Nephron progenitor cell (in vitro differentiated cells): Measurements from ENCODE around the gene BNIP5.

Experiments used
- DNase-seq: peaks from one replicate; pipeline ENCODE4 v3.0.0; 2021
- H3K27ac Mint-ChIP-seq: 2 replicates; pipeline ENCODE4 v1.8.0; 2021; ENCODE audit warnings: mild to moderate bottlenecking, moderate library complexity, mixed read lengths
- H3K27me3 Mint-ChIP-seq: 2 replicates; pipeline ENCODE4 v1.8.0; 2021; ENCODE audit warnings: mild to moderate bottlenecking, low read depth, mixed read lengths; ENCODE audit not compliant: poor library complexity
- H3K36me3 Mint-ChIP-seq: 2 replicates; pipeline ENCODE4 v1.8.0; 2021; ENCODE audit warnings: low read depth, mixed read lengths
- H3K4me1 Mint-ChIP-seq: 2 replicates; pipeline ENCODE4 v1.8.0; 2021; ENCODE audit warnings: mixed read lengths
- H3K4me3 Mint-ChIP-seq: 2 replicates; pipeline ENCODE4 v1.8.0; 2021; ENCODE audit warnings: mild to moderate bottlenecking, moderate library complexity, mixed read lengths
- H3K9me3 Mint-ChIP-seq: 2 replicates; pipeline ENCODE4 v1.8.0; 2021; ENCODE audit warnings: mild to moderate bottlenecking, moderate library complexity, mixed read lengths
- CTCF ChIP-seq: fragments of 200-600 bp; sonication (generic); IDR thresholded peaks from 2 replicates; pipeline ENCODE4 v1.5.0; 2021; ENCODE audit warnings: antibody characterized with exemption

The BNIP5 gene

DNA sequence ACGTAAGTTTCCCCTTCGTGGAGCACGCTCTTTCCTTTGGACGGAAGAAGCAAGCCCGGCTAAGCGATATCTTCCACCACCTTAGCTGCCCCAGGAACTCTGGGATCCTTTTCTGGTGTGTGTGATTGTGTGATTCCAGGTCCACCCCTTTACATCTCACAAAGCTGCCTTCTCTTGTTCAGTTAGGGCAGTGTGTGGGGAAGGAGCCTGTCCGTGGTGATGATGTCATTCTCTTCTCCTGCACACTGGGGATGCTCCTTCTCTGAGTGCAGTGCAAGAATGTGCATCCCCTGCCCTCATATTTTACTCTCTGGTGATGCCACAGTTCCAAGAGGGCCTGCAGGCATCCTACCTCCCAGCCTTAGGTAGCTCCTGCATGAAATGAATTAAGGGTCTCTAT, 30.3 kb downstream of the BNIP5 start:
- H3K27me3 Mint-ChIP-seq: peaks cover 14% of the 10 kb centered on the region
- H3K9me3 Mint-ChIP-seq: peaks cover 4% of the 10 kb centered on the region
- no peak overlapping the region for H3K4me3 Mint-ChIP-seq
- no peak overlapping the region for H3K27ac Mint-ChIP-seq
- H3K36me3 Mint-ChIP-seq: no peaks in the 10 kb centered on the region
- peaks cover 18% of the 10 kb centered on the region for H3K4me1 Mint-ChIP-seq
- no peak for TF ChIP-seq CTCF
- DNase-seq: no peak

DNA sequence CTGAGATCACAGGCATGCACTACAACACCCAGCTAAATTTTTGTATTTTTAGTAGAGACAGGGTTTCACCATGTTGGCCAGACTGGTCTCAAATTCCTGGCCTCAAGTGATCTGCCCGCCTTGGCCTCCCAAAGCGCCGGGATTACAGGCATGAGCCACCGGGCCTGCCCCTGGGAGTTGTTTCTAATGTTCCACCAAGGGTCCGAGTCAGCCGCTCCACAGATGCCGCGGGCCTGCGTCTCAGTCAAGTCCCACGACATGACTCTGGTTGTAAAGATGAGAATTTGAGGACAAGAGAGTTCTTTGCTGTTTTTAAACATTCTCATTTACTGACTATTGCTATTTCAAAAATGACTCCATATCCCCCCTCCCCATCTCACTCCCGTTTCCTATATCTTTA, 30.8 kb downstream of the BNIP5 start:
- H3K9me3 Mint-ChIP-seq: peaks cover 4% of the 10 kb centered on the region
- no peaks in the 10 kb centered on the region for H3K36me3 Mint-ChIP-seq
- H3K4me1 Mint-ChIP-seq: peaks cover 22% of the 10 kb centered on the region
- H3K4me3 Mint-ChIP-seq: no peak overlapping the region
- peaks cover 14% of the 10 kb centered on the region for H3K27me3 Mint-ChIP-seq
- no peak for TF ChIP-seq CTCF
- H3K27ac Mint-ChIP-seq: no peak overlapping the region
- DNase-seq: no peak

GRCh38 chr6:36302227-36302976, 34.3 kb downstream of the BNIP5 start:
- H3K27me3 Mint-ChIP-seq: peaks cover 15% of the 10 kb centered on the region
- no peaks in the 10 kb centered on the region for H3K36me3 Mint-ChIP-seq
- peak; percentile 87 for TF ChIP-seq CTCF

DNA sequence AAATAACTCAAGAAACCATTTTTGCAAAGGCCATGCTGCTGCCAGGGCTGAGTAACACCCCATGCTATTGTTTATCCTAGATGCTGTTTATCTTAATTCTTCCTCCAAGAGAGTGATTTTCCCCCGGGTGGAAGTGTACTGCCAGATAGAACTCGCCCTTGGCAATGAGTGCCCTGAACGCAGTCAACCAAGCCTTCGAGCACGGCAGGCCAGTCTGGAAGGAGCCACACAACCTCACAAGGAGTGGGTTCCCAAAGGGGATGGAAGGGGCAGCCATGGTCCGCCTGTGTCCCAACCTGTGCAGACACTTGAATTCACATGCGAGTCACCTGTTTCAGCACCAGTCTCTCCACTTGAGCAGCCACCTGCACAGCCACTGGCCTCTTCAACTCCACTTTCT, 34.9 kb downstream of the BNIP5 start:
- H3K9me3 Mint-ChIP-seq: no peaks in the 10 kb centered on the region
- H3K4me1 Mint-ChIP-seq: peaks cover 32% of the 10 kb centered on the region
- DNase-seq: no peak
- peaks cover 19% of the 10 kb centered on the region for H3K27me3 Mint-ChIP-seq
- no peaks in the 10 kb centered on the region for H3K36me3 Mint-ChIP-seq
- TF ChIP-seq CTCF: no peak
- H3K27ac Mint-ChIP-seq: no peak overlapping the region
- H3K4me3 Mint-ChIP-seq: no peak overlapping the region

More at GRCh38 chr6:36302227-36302976, 34.3 kb downstream of the BNIP5 start:
- DNase-seq: peak; percentile 93
- no peaks in the 10 kb centered on the region for H3K9me3 Mint-ChIP-seq
- no peak overlapping the region for H3K4me3 Mint-ChIP-seq
- no peak overlapping the region for H3K27ac Mint-ChIP-seq
- H3K4me1 Mint-ChIP-seq: peaks cover 33% of the 10 kb centered on the region

DNA sequence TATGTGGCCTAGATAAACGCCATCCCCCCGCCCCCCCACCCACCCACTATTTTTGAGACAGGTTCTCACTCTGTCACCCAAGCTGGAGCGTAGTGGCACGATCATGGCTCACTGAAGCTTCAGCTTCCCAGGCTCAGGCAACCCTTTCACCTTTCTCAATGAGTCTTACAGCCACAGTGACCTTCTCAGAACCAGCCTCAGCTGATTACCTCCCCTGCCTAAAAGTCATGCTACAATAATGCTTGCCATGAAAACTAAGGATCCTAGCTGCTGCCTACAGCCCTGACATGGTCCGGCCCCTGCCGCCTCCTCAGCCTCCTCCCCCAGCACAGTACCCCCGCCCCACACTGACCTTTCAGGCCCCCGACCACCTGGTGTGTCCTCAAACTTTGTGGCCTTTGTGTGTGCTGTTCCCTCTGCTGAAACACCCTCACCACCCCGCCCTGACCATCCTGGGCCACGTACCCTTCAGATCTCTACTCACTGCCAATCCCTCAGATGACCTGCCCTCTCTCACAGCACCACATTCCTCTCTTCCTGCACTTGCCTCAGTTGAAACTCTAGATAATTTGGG, 35.5 kb downstream of the BNIP5 start:
- Mint-ChIP-seq H3K4me1 (peaks cover 26% of the 10 kb centered on the region), H3K9me3 (no peaks in the 10 kb centered on the region), H3K4me3 (no peak overlapping the region), H3K27ac (no peak overlapping the region), H3K36me3 (no peaks in the 10 kb centered on the region), H3K27me3 (peaks cover 21% of the 10 kb centered on the region)
- TF ChIP-seq CTCF: no peak
- no peak for DNase-seq

- Mint-ChIP-seq H3K36me3 (no peaks in the 10 kb centered on the region), H3K4me1 (peaks cover 23% of the 10 kb centered on the region), H3K27me3 (peaks cover 25% of the 10 kb centered on the region), H3K9me3 (no peaks in the 10 kb centered on the region), H3K27ac (no peak overlapping the region), H3K4me3 (no peak overlapping the region)
- TF ChIP-seq CTCF: no peak
- no peak for DNase-seq
Observed at GRCh38 chr6:36298027-36298426, 38.7 kb downstream of the BNIP5 start.
